Motor neuron (in vitro differentiated cells): ENCODE measurements around the gene BMF. TPM values are rescaled to one million over a fixed set of nuclear protein-coding genes. Genes with fewer than 3 reads are reported as not detected.
A peak's percentile ranks its signal among the peaks of the same experiment; 100 is the strongest.
"Not testable (repeated sequence)": the region's sequence is repeated elsewhere in the genome, so short reads cannot be mapped to it uniquely, and the experiment has no call there.

ENCODE experiments used
- ATAC-seq, 8 experiments: fragments of 200-7000 bp; cut with Tn5 transposase; replicated peaks in 6 of 8; 2 replicates each; pipeline ENCODE4 v1.8.0; 2021; ENCODE audit warnings: mild to moderate bottlenecking in 8 of 8, moderate library complexity in 8 of 8
- H3K27ac ChIP-seq, 2 donors: fragments of 250-450 bp; sonication (Bioruptor Pico); 2 replicates each; pipeline ENCODE4 v1.9.0; 2021; ENCODE audit warnings: antibody characterized with exemption in 2 of 2, mild to moderate bottlenecking in 2 of 2, moderate library complexity in 1 of 2
- H3K4me1 ChIP-seq, 2 donors: fragments of 250-450 bp; sonication (Bioruptor Pico); replicated peaks in 1 of 2; 2 replicates each; pipeline ENCODE4 v1.6.1; 2021; ENCODE audit warnings: antibody characterized with exemption in 2 of 2, mild to moderate bottlenecking in 2 of 2, moderate library complexity in 1 of 2
- H3K4me3 ChIP-seq, 5 donors: fragments of 250-450 bp; sonication (Bioruptor Pico); 2 replicates each; pipeline ENCODE4 v1.9.0; 2021; ENCODE audit warnings: antibody characterized with exemption in 5 of 5, mild to moderate bottlenecking in 5 of 5, moderate library complexity in 4 of 5
- WGBS, 10 experiments: fragments of 450-650 bp; shearing (Covaris generic); methylation state at CpG; one replicate each; pipeline ENCODE4 v1.0.0; 2022; 5-methylcytosine and 5-hydroxymethylcytosine counted together
- in situ Hi-C, 9 experiments: fragments of 400-800 bp; cut with MboI; loops; one replicate each; pipeline ENCODE4 v1.15.0; 2021; ENCODE audit warnings: low sequenced_read_pairs in 9 of 9, low pct_unique_long_range_greater_than_20kb in 2 of 9; ENCODE audit not compliant: unreplicated experiment in 9 of 9
- total RNA-seq, 8 experiments: library from RNA; unstranded; fragments of 300-600 nt; gene quantifications; 2 replicates each; pipeline versions ENCODE4 v1.2.3 to v1.2.4, GENCODE V29; 2022

Gene BMF
- total RNA-seq, 8 experiments from 2014 or later: 2.0 to 32.7 (median 10.7) TPM

DNA sequence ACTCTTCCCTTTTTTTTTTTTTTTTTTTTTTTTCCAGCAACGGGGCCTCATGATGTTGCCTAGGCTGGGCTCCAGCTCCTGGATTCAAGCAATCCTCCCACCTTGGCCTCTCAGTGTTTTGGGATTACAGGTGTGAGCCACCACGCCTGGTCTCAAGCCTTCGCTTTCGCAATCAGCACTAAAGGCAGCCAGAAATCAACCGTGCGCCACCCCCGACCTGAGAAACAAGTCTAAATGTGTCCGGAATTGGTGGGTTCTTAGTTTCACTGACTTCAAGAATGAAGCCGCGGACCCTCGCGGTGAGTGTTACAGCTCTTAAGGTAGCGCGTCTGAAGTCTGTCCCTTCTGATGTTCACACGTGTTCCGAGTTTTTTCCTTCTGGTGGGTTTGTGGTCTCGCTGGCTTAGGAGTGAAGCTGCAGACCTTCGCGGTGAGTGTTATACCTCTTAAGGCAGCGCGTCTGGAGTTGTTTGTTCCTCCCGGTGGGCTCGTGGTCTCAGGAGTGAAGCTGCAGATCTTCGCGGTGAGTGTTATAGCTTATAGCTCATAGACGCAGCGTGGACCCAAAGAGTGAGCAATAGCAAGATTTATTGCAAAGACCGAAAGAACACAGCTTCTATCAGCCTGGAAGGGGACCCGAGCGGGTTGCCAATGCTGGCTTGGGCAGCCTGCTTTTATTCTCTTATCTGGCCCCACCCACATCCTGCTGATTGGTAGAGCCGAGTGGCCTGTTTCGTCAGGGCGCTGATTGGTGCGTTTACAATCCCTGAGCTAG, 34.8 kb downstream of the BMF start:
- peaks cover 3 to 11% of the 10 kb centered on the region in 2 donors for H3K4me1 ChIP-seq
- in situ Hi-C loops, H3K4me3 ChIP-seq, H3K27ac ChIP-seq, ATAC-seq: not testable (repeated sequence)
- 80 to 100% (median 90%) methylated on average over 1 to 5 of the region's 34 CpGs; no CpG with 5 or more reads in 6 of the 10 experiments for WGBS, 10 experiments

DNA sequence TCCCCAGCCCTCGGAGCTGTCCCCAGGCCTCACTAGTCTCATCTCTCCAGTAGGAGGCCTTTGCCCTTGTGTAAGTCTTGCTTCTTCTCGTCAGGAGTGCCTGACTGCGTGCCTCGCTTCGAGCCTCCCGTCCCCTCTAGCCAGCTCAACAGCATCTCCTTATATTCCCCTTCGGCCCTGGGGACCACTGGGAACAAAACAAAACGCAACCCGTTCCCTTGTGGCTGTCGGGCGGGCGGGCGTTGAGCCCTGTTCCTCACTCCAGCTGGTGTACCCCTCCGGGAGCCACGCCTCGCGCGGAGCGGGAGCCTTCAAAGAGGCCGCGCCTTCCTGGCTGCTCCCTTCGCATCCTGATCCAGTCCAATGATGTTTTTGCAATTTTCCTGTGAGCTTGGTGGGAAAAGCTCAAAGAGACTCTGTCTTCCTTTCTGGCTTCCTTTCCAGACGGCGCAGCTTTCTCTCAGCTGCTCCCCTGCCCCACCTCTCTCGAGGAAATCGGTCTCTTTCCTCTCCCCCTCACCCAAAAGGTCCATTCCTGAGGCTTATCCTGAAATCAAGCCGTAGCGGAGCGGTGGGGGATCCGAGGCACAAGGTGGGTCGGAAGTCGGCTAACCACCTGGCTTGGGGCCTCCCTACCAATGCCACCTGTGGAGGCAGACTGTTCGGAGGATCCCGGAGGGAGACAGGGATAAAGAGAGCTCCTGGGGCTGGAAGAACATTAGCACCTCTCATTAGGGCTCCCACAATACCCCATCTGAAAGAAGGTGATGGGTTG, 36.3 kb downstream of the BMF start:
- ATAC-seq: no peak
- Histone ChIP-seq H3K4me1 (peaks cover 12 to 21% of the 10 kb centered on the region in 2 donors), H3K27ac (no peak overlapping the region), H3K4me3 (no peak overlapping the region)
- 93 to 100% (median 98%) methylated on average over 1 to 22 of the region's 34 CpGs; no CpG with 5 or more reads in 6 of the 10 experiments for WGBS, 10 experiments
- in situ Hi-C loops: no loop called here

DNA sequence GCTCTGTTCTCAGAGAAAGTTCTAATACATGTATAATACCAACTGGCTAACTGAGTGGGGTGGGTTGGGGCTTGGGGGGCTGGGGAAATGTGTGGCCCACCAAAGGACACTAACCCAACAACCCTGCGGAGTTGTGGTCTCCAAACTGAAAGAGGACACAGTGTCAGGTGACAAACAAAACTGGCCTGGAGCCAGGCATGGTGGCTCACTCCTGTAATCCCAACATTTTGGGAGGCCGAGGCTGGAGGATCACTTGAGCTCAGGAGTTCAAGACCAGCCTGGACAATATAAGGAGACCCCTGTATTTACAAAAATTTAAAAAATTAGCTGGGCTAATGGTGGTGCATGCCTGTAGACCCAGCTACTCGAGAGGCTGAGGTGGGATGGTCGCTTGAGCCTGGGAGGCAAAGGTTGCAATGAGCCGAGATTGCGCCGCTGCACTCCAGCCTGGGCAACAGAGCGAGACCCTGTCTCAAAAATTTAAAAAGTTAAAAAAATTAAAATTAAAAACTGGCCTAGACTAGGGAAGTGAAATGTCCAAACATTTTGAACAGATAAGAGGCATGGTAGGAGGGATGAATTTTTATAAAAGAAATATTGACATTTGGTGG, 38.0 kb downstream of the BMF start:
- 85 to 100% (median 96%) methylated on average over 2 to 7 of the region's 8 CpGs; no CpG with 5 or more reads in 3 of the 10 experiments for WGBS, 10 experiments
- Histone ChIP-seq H3K27ac (no peak overlapping the region), H3K4me1 (peaks cover 12 to 21% of the 10 kb centered on the region in 2 donors), H3K4me3 (no peak overlapping the region)
- no peak for ATAC-seq
- in situ Hi-C loops: no loop called here

DNA sequence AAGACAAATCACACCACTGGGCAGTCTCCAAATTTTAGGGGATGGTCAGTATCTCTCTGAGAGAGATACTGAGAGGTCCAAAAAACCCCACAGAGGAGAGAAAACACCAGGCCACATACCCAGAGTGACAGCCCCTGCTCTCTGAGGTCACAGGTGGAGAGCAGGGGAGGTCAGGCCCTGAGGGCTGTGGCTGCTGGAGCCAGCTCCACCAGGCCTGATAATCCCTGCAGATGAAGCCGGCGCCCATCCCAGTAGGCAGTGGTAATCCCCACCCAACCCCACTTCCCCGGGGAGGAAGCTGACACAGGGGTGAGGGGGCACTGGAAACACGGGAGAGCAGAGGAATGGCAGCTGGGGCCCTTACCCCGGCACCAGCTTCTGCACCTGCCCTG, 38.5 kb downstream of the BMF start:
- in situ Hi-C loops: no loop called here

DNA sequence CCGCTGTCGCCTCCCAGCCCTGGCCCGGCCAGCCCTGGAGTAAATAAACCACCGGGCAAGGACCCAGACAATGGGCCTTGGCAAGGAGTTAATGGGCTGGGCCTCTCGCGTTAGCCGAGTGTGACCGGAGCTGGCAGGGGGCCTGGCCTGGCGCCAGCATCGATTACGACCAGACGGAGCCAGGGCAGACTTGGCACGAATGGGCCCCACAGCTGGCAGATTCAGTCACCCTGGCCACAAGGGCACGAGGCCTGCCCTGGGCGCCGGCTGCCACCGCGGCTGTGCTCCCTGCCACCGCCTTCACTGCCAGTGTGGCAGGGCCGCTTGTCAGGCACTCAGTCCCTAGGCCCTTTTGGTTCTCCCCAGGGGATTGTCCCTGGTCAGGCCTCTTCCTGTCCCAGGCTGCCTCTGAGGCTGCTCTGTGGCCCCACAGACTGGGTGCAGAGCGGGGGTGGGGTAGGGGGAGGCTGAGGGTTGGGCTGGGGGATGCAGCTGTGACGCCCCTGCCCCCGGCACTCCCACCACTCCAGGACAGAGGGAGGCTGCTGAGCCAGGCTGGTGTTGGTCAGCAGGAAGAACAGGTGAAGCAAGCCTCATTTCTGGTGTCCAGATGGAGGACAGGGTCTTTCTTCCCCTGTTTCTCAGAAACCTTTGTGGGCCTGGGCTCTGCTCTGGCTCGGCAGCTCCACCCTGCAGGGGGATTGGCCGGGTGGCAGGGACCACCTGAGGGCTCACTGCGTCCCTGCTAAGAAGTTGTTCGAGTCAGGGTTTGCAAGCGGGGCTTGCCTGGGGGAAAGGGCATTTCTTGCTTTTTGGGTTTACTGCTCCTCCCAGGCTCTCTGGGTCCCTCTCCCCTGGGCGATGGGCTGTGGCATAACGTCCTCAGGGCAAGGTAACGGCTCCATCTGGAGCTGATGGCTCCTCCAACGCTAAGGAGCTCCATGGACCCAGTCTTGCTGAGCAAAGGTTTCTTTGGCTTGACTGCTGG, 39.2 kb downstream of the BMF start:
- Histone ChIP-seq H3K4me1 (peaks cover 12 to 17% of the 10 kb centered on the region in 2 donors), H3K27ac (peak overlapping the region in 1 of 2 donors; percentile 16), H3K4me3 (no peak overlapping the region)
- in situ Hi-C loops: no loop called here
- ATAC-seq: peak; percentile 72 to 94 (median 92)
- WGBS, 10 experiments: 14 to 90% (median 44%) methylated on average over 1 to 9 of the region's 32 CpGs; no CpG with 5 or more reads in 3 of the 10 experiments

More for the DNA sequence above, 38.5 kb downstream of the BMF start:
- peaks cover 12 to 17% of the 10 kb centered on the region in 2 donors for H3K4me1 ChIP-seq
- no CpG with 5 or more reads among the region's 5 CpGs for WGBS, 10 experiments
- peak in 3 of 8 experiments; percentile 21 to 36 (median 25) for ATAC-seq
- peak overlapping the region in 1 of 2 donors; percentile 16 for H3K27ac ChIP-seq
- no peak overlapping the region for H3K4me3 ChIP-seq

DNA sequence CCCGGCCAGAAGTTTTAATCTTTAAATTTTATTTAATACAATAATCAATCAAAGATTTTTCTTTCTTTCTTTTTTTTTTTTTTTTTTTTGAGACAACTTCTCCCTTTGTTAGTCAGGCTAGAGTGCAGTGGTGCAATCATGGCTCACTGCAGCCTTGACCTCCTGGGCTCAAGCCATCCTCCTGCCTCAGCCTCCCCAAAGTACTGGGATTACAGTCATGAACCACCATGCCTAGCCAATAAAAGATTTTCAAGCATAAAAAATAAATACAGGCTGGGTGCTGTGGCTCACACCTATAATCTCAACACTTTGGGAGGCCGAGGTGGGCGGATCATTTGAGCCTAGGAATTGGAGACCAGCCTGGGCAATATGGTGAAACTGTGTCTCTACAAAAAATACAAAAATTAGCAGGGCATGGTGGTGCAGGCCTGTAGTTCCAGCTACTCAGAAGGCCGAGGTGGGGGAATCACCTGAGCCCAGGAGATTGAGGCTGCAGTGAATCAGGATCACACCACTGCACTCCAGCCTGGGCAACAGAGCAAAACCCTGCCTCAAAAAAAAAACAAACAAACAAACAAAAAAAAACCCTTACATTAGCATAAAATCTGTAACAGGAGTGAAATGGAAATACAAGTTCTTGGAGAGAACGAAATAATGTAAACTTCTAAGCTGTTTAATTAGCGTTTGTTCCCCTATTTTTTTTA, 40.6 kb downstream of the BMF start:
- ATAC-seq: no peak
- Histone ChIP-seq H3K4me3 (no peak overlapping the region), H3K4me1 (peaks cover 12 to 17% of the 10 kb centered on the region in 2 donors), H3K27ac (no peak overlapping the region)
- WGBS, 10 experiments: 44 to 94% (median 80%) methylated on average over 2 to 6 of the region's 6 CpGs
- in situ Hi-C loops: no loop called here

DNA sequence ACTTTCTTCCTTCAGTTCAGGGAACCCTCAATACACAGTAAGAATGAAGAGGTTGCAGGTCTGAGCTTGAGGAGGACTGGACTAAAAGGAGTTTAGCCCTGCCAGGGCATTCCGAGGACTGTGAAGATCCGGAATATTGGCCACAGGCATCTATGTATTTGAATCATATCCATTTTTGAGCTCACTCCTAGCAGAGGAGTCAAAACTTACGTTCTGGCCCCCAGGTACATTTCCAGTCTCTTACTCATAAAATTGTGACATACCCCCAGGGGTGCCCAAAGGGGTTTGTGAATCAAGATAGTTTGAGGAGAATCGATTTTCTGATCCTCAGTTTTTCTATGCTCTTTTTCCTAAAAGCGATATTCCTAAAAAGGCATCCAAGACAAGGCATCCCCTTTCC, 42.1 kb downstream of the BMF start:
- Histone ChIP-seq H3K4me3 (no peak overlapping the region), H3K4me1 (peaks cover 12 to 17% of the 10 kb centered on the region in 2 donors), H3K27ac (no peak overlapping the region)
- in situ Hi-C loops: no loop called here
- 55 to 100% (median 95%) methylated on average over 2 to 4 of the region's 5 CpGs; no CpG with 5 or more reads in 3 of the 10 experiments for WGBS, 10 experiments
- ATAC-seq: no peak

DNA sequence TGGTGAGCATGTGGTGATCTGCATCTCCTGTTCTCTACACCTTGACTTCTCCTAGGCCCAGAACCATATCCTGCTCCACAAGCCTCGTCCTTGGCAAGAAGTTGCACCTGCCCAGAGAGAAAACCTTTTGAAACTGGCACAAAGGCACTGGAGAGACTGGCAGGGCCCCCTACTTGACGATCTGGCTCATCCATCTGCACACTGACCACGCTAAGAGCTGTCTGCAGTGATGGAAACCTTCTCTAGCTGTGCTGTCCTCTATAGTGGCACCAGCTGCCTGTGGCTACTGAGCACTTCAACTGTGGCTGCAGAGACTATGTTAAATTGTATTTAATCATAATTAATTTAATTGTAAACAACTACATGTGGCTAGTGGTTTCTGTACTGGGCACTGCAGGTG, 43.5 kb downstream of the BMF start:
- no peak overlapping the region for H3K27ac ChIP-seq
- 50 to 100% (median 80%) methylated on average over 1 to 3 of the region's 3 CpGs; no CpG with 5 or more reads in 5 of the 10 experiments for WGBS, 10 experiments

DNA sequence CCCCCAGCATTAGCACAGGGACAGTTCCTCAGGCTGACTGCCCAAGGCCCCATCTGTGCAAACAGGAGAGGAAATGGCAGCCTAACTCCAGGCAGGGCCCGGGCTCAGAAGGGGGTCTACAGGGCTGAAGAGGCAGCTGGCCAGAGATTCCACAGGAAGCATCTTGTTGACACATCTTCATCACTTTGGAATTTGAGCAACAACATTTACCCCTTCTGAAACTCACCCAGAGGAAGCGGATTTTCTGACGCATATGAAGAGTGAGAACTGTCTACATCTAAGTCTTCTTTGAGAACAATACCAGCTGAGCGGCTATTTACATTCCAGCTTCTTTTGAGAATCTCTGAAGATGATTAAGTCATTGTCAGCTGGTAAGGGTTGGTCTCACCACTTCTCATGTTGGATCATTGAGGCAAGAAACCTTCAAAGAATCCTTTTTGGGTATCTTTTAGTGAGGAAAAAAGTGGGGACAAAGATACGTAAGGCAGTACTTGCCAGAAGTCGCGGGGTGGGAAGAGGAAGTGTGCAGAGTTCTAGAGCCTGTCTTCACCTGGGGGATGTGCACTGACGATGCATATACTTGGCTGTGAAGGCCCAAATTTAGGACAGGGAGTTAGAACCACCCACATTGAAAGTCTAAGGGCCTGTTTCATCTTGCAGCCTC, 44.3 kb downstream of the BMF start:
- ATAC-seq: peak in 2 of 8 experiments; percentile 3 to 15
- 60 to 100% (median 95%) methylated on average over 3 to 7 of the region's 8 CpGs; no CpG with 5 or more reads in 3 of the 10 experiments for WGBS, 10 experiments

More for the DNA sequence above, 43.5 kb downstream of the BMF start:
- Histone ChIP-seq H3K4me3 (no peak overlapping the region), H3K4me1 (peaks cover 12 to 17% of the 10 kb centered on the region in 2 donors)
- peak in 1 of 8 experiments; percentile 2 for ATAC-seq
- in situ Hi-C loops: no loop called here

DNA sequence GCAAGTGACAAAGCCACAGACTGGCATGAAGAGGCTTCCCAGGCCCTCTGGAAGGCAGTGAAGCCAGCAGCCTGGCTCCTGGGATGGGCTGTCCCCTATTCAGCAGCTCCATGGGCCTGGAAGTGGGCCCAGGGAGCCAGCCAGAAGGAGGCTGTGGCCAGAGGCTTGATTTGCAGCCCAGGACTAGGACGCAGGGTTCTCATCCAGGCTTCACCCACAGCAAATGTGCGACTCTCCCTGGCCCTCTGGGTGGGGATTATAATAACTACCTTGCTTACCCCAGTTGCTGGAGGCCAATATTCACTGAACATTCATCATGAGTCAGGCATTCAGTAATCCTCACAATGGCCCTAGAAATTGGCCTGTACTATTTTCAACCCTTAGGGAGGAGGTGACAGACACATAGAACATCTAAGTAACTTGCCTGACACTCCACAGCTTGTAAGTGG, 45.1 kb downstream of the BMF start:
- no peak overlapping the region for H3K27ac ChIP-seq
- H3K4me1 ChIP-seq: peaks cover 6% of the 10 kb centered on the region in 2 donors
- peak in 3 of 8 experiments; percentile 90 to 97 (median 95) for ATAC-seq
- no peak overlapping the region for H3K4me3 ChIP-seq
- in situ Hi-C loops: no loop called here
- 80 to 100% (median 100%) methylated on average over 1 to 2 of the region's 2 CpGs; no CpG with 5 or more reads in 5 of the 10 experiments for WGBS, 10 experiments

More for the DNA sequence above, 44.3 kb downstream of the BMF start:
- Histone ChIP-seq H3K4me3 (no peak overlapping the region), H3K27ac (no peak overlapping the region), H3K4me1 (peaks cover 12 to 14% of the 10 kb centered on the region in 2 donors)
- in situ Hi-C loops: no loop called here
